Liver (tissue), 3 donors: Measurements from ENCODE around the gene MICU2.

Experiments used
- CTCF ChIP-seq: fragments of 150-350 bp; IDR thresholded peaks from 2 replicates; pipeline ENCODE4 v1.5.1; 2017; ENCODE audit warnings: improper control_type of control experiment, low read depth, low read length; ENCODE audit not compliant: missing input control
- GABPA ChIP-seq, 2 donors: IDR thresholded peaks in 1 of 2; conservative IDR thresholded peaks in 1 of 2; 2 replicates each; pipeline ENCODE4 v1.6.1; 2016; ENCODE audit warnings: antibody characterized with exemption in 2 of 2, mild to moderate bottlenecking in 1 of 2, moderate library complexity in 1 of 2
- HNF4G ChIP-seq: IDR thresholded peaks from 2 replicates; pipeline ENCODE4 v1.6.1; 2016; ENCODE audit warnings: antibody characterized with exemption
- donor health status: healthy.
- donor health status: healthy.

- no peak for TF ChIP-seq CTCF
- no peak for TF ChIP-seq GABPA (IDR thresholded peaks at IDR 0.05 in 1 of 2, conservative IDR thresholded peaks at IDR 0.05 in 1 of 2)
- TF ChIP-seq HNF4G: no peak
These were observed 142.8 kb downstream of the MICU2 start for GRCh38 chr13:21461131-21461530.
